Spinal cord (tissue), 10 donors: ENCODE results near the gene SNAP25. TPM values are rescaled to one million over a fixed set of nuclear protein-coding genes. Genes with fewer than 3 reads are reported as not detected.

Experiments used
- DNase-seq, 6 donors: peaks; one replicate each; pipeline versions ENCODE4 v3.0.0 to v3.0.0-alpha.2; 2013 to 2015; ENCODE audit warnings: low spot score in 6 of 6, low read depth in 4 of 6
- H3K27ac ChIP-seq: one replicate; pipeline ENCODE4 v1.5.1; 2013; ENCODE audit warnings: low read depth, low read length, control low read depth
- H3K27me3 ChIP-seq: one replicate; pipeline ENCODE4 v1.6.1; 2013; ENCODE audit warnings: low read length; ENCODE audit not compliant: control insufficient read depth, insufficient read depth
- H3K36me3 ChIP-seq: one replicate; pipeline ENCODE4 v1.6.1; 2013; ENCODE audit warnings: low read length; ENCODE audit not compliant: control insufficient read depth, insufficient read depth
- H3K4me1 ChIP-seq: one replicate; pipeline ENCODE4 v1.6.1; 2013; ENCODE audit warnings: low read length; ENCODE audit not compliant: control insufficient read depth, insufficient read depth
- H3K4me3 ChIP-seq: one replicate; pipeline ENCODE4 v1.5.1; 2013; ENCODE audit warnings: low read depth, low read length, control low read depth
- H3K9me3 ChIP-seq: one replicate; pipeline ENCODE4 v1.6.1; 2013; ENCODE audit warnings: low read length; ENCODE audit not compliant: control insufficient read depth, insufficient read depth
- WGBS: methylation state at CpG from one replicate; pipeline ENCODE4 v1.1.5; 2013; ENCODE audit warnings: missing lambda C conversion rate; ENCODE audit not compliant: insufficient coverage; 5-methylcytosine and 5-hydroxymethylcytosine counted together
- polyA plus RNA-seq, 2 donors: library from polyadenylated mRNA; unstranded; fragments of 120-200 nt; gene quantifications; one replicate each; pipeline ENCODE4 v1.2.1, GENCODE V29; 2013; ENCODE audit not compliant: insufficient read length in 2 of 2
- total RNA-seq, 2 donors: library from RNA; depleted of rRNA in 1 of 2; stranded (reverse); fragments of 120-200 nt in 1 of 2; fragments of >200 nt in 1 of 2; gene quantifications; one replicate each; pipeline versions ENCODE4 v1.2.3 to v1.2.4, GENCODE V29; 2013 to 2014
- donor health status: healthy.

The SNAP25 gene
- total and polyA plus RNA-seq, 4 donors = 72.1 to 482 (median 391) TPM

GRCh38 chr20:10322073-10323012 lies 103.7 kb downstream of the SNAP25 start:
- Histone ChIP-seq H3K4me1 (no peaks in the 10 kb centered on the region), H3K36me3 (no peaks in the 10 kb centered on the region), H3K27me3 (no peaks in the 10 kb centered on the region), H3K4me3 (no peak overlapping the region), H3K9me3 (no peaks in the 10 kb centered on the region), H3K27ac (no peak overlapping the region)
- 64% methylated on average over 4 of the region's 6 CpGs for WGBS
- no peak for DNase-seq

GRCh38 chr20:10323729-10324128 lies 105.1 kb downstream of the SNAP25 start:
- H3K36me3 ChIP-seq = no peaks in the 10 kb centered on the region
- H3K9me3 ChIP-seq = no peaks in the 10 kb centered on the region
- H3K4me1 ChIP-seq = no peaks in the 10 kb centered on the region
- 91% methylated on average over 4 of the region's 4 CpGs for WGBS
- no peak for DNase-seq
- H3K27ac ChIP-seq = no peak overlapping the region
- no peaks in the 10 kb centered on the region for H3K27me3 ChIP-seq
- H3K4me3 ChIP-seq = no peak overlapping the region

GRCh38 chr20:10324198-10324847 lies 105.7 kb downstream of the SNAP25 start:
- Histone ChIP-seq H3K4me1 (no peaks in the 10 kb centered on the region), H3K27ac (no peak overlapping the region), H3K27me3 (no peaks in the 10 kb centered on the region), H3K36me3 (no peaks in the 10 kb centered on the region), H3K9me3 (no peaks in the 10 kb centered on the region), H3K4me3 (no peak overlapping the region)
- peak in 1 of 6 donors; percentile 60 for DNase-seq
- WGBS = 69% methylated on average over 7 of the region's 8 CpGs

GRCh38 chr20:10328897-10329255 lies 110.2 kb downstream of the SNAP25 start:
- no peak for DNase-seq
- WGBS = no CpG with 5 or more reads among the region's 4 CpGs
- H3K27ac ChIP-seq = no peak overlapping the region

GRCh38 chr20:10329387-10330005 lies 110.9 kb downstream of the SNAP25 start:
- WGBS = no CpG with 5 or more reads among the region's 4 CpGs
- peak in 2 of 6 donors; percentile 49 to 58 for DNase-seq
- Histone ChIP-seq H3K27me3 (no peaks in the 10 kb centered on the region), H3K4me3 (no peak overlapping the region), H3K4me1 (no peaks in the 10 kb centered on the region), H3K36me3 (no peaks in the 10 kb centered on the region), H3K27ac (no peak overlapping the region), H3K9me3 (no peaks in the 10 kb centered on the region)

More at GRCh38 chr20:10328897-10329255, 110.2 kb downstream of the SNAP25 start:
- Histone ChIP-seq H3K9me3 (no peaks in the 10 kb centered on the region), H3K27me3 (no peaks in the 10 kb centered on the region), H3K4me1 (no peaks in the 10 kb centered on the region), H3K36me3 (no peaks in the 10 kb centered on the region), H3K4me3 (no peak overlapping the region)

- Histone ChIP-seq H3K4me1 (no peaks in the 10 kb centered on the region), H3K27ac (no peak overlapping the region), H3K36me3 (no peaks in the 10 kb centered on the region), H3K27me3 (no peaks in the 10 kb centered on the region), H3K9me3 (no peaks in the 10 kb centered on the region), H3K4me3 (no peak overlapping the region)
- peak in 2 of 6 donors; percentile 44 to 67 for DNase-seq
- 54% methylated on average over 2 of the region's 4 CpGs for WGBS
Observed at GRCh38 chr20:10330071-10330470, 111.4 kb downstream of the SNAP25 start.

GRCh38 chr20:10332656-10333415 lies 114.2 kb downstream of the SNAP25 start:
- Histone ChIP-seq H3K27ac (no peak overlapping the region), H3K36me3 (no peaks in the 10 kb centered on the region), H3K27me3 (no peaks in the 10 kb centered on the region), H3K4me1 (no peaks in the 10 kb centered on the region), H3K4me3 (no peak overlapping the region), H3K9me3 (no peaks in the 10 kb centered on the region)
- DNase-seq = peak in 2 of 6 donors; percentile 67 to 78
- 60% methylated on average over 2 of the region's 4 CpGs for WGBS

- Histone ChIP-seq H3K27ac (no peak overlapping the region), H3K9me3 (peaks cover 2% of the 10 kb centered on the region), H3K36me3 (no peaks in the 10 kb centered on the region), H3K4me1 (no peaks in the 10 kb centered on the region), H3K4me3 (no peak overlapping the region), H3K27me3 (no peaks in the 10 kb centered on the region)
- DNase-seq = peak in 2 of 6 donors; percentile 31 to 37
- 80% methylated on average over 1 of the region's 2 CpGs for WGBS
Observed at GRCh38 chr20:10336959-10337729, 118.5 kb downstream of the SNAP25 start.
